ENCODE measurements around the gene NRM. TPM values are rescaled to one million over a fixed set of nuclear protein-coding genes. Genes with fewer than 3 reads are reported as not detected.

The NRM gene
- total and polyA plus RNA-seq, 2 of the 13 experiments (the other 11 are each of a cell fraction or from before 2014, with no cell fraction given): 12.5 to 16.0 TPM

DNA sequence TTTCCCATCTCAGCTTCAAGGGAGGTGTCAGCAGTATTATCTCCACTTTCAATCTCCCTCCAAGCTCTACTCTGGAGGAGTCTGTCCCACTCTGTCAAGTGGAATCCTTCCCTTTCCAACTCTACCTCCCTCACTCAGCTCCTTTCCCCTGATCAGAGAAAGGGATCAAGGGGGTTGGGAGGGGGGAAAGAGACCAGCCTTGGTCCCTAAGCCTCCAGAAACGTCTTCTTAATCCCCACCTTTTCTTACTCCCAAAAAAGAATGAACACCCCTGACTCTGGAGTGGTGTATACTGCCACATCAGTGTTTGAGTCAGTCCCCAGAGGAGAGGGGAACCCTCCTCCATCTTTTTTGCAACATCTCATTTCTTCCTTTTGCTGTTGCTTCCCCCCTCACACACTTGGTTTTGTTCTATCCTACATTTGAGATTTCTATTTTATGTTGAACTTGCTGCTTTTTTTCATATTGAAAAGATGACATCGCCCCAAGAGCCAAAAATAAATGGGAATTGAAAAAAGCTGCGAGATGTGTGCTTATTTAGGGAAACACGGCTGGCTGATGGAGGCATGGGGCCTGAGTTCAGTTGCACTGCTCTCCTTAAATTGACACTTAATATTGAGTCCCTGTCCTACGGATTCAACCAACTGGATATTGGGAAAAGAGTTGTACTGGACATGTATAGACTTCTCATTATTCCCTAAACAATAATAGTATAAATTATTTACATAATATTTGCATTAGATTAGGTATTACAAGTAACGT, 34.3 kb upstream of the NRM start (continued):
- no peak for TF ChIP-seq REST (IDR thresholded peaks at IDR 0.05; ENCODE audit: borderline replicate concordance in 1 of 2, low read depth in 1 of 2, low read length in 2 of 2)
- TF ChIP-seq ZNF670 (CRISPR knock-in tag; IDR thresholded peaks at IDR 0.05; ENCODE audit: borderline replicate concordance): no peak
- no peak for TF ChIP-seq SIX1 (CRISPR knock-in tag; IDR thresholded peaks at IDR 0.05; ENCODE audit: borderline replicate concordance)
- TF ChIP-seq SNRNP70 (IDR thresholded peaks at IDR 0.05; ENCODE audit: low read depth, low read length): no peak
- TF ChIP-seq, protein P1, sequence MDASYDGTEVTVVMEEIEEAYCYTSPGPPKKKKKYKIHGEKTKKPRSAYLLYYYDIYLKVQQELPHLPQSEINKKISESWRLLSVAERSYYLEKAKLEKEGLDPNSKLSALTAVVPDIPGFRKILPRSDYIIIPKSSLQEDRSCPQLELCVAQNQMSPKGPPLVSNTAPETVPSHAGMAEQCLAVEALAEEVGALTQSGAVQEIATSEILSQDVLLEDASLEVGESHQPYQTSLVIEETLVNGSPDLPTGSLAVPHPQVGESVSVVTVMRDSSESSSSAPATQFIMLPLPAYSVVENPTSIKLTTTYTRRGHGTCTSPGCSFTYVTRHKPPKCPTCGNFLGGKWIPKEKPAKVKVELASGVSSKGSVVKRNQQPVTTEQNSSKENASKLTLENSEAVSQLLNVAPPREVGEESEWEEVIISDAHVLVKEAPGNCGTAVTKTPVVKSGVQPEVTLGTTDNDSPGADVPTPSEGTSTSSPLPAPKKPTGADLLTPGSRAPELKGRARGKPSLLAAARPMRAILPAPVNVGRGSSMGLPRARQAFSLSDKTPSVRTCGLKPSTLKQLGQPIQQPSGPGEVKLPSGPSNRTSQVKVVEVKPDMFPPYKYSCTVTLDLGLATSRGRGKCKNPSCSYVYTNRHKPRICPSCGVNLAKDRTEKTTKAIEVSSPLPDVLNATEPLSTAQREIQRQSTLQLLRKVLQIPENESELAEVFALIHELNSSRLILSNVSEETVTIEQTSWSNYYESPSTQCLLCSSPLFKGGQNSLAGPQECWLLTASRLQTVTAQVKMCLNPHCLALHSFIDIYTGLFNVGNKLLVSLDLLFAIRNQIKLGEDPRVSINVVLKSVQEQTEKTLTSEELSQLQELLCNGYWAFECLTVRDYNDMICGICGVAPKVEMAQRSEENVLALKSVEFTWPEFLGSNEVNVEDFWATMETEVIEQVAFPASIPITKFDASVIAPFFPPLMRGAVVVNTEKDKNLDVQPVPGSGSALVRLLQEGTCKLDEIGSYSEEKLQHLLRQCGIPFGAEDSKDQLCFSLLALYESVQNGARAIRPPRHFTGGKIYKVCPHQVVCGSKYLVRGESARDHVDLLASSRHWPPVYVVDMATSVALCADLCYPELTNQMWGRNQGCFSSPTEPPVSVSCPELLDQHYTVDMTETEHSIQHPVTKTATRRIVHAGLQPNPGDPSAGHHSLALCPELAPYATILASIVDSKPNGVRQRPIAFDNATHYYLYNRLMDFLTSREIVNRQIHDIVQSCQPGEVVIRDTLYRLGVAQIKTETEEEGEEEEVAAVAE (CRISPR knock-in tag; IDR thresholded peaks at IDR 0.05; ENCODE audit: borderline replicate concordance): no peak
- TF ChIP-seq FOSL1 (CRISPR knock-in tag; IDR thresholded peaks at IDR 0.05; ENCODE audit: borderline replicate concordance): no peak
- no peak; the same call in 1 of the 2 replicates for TF ChIP-seq RCOR2 (CRISPR knock-in tag; IDR thresholded peaks at IDR 0.05)
- 0 out of 4 replicates have a peak, but pooled peaks of 1 of the 2 experiments have one; percentile 32 for TF ChIP-seq ATF4 (CRISPR knock-in tag; IDR thresholded peaks at IDR 0.05)
- TF ChIP-seq GMEB1 (CRISPR knock-in tag; IDR thresholded peaks at IDR 0.05; ENCODE audit: borderline replicate concordance): no peak
- 0 out of 2 replicates have a peak, but pooled peaks have one; percentile 17 for TF ChIP-seq TGIF2 (CRISPR knock-in tag; IDR thresholded peaks at IDR 0.05)
- no peak for TF ChIP-seq ZNF333 (CRISPR knock-in tag; IDR thresholded peaks at IDR 0.05; ENCODE audit: borderline replicate concordance)
- TF ChIP-seq EHMT2 (IDR thresholded peaks at IDR 0.05; ENCODE audit: borderline replicate concordance, low read depth, low read length): no peak
- TF ChIP-seq ZHX1 (CRISPR knock-in tag; IDR thresholded peaks at IDR 0.05; ENCODE audit: low read depth): no peak

Measured in HepG2 (cell line).